Measurements from ENCODE around the gene PSMD13. TPM values are rescaled to one million over a fixed set of nuclear protein-coding genes. Genes with fewer than 3 reads are reported as not detected.

The PSMD13 gene
- total and polyA plus RNA-seq, 2 of the 13 experiments (the other 11 are each of a cell fraction or from before 2014, with no cell fraction given): 83.0 to 117 TPM

GRCh38 chr11:285894-286220, 49.1 kb downstream of the PSMD13 start:
- Histone ChIP-seq H3K27me3 (ENCODE audit: control insufficient read depth in 1 of 2, insufficient read depth in 2 of 2, low read length in 2 of 2) (peaks cover 8 to 72% of the 10 kb centered on the region in 2 experiments; a peak in 4 of 5 replicates), H3K9ac (ENCODE audit: insufficient read depth, low read depth, low read length) (no peak overlapping the region), H2AFZ (ENCODE audit: low read length) (no peak overlapping the region), H4K20me1 (ENCODE audit: insufficient read depth, low read length) (no peaks in the 10 kb centered on the region), H3K4me3 (replicated peaks in 1 of 3; ENCODE audit: insufficient read depth in 1 of 3, low read depth in 2 of 3, low read length in 3 of 3) (no peak overlapping the region), H3K27ac (ENCODE audit: extremely low read length, insufficient read depth, low read length) (no peak overlapping the region), H3K9me3 (ENCODE audit: low read length) (no peaks in the 10 kb centered on the region), H3K4me2 (ENCODE audit: low read depth, low read length) (no peak overlapping the region), H3K36me3 (replicated peaks in 1 of 2; ENCODE audit: control insufficient read depth in 1 of 2, insufficient read depth in 2 of 2, low read length in 2 of 2) (no peaks in the 10 kb centered on the region), H3K4me1 (ENCODE audit: insufficient read depth, low read length) (peaks cover 41% of the 10 kb centered on the region), H3K79me2 (ENCODE audit: insufficient read depth, low read length) (no peaks in the 10 kb centered on the region)
- no peak for DNase-seq (ENCODE audit: low spot score)
- ChIA-PET CTCF (ENCODE audit: low intra/inter-chr PET ratio, low total read pairs) (no interaction called here), POLR2A (no interaction called here)
- ATAC-seq: no peak
- in situ Hi-C loops (cut with HindIII; ENCODE audit: extremely low pct_ligation_motif_present, low pct_unique_long_range_greater_than_20kb): no loop called here
- no peak for FAIRE-seq
- no TSS peak for BruUV-seq (replicated peaks)
- intact Hi-C loops (cut with micrococcal nuclease; ENCODE audit: unreplicated experiment): no loop called here
- TF ChIP-seq ZNF382 (CRISPR knock-in tag; IDR thresholded peaks at IDR 0.05; ENCODE audit: borderline replicate concordance) (no peak), HNRNPL (IDR thresholded peaks at IDR 0.05; ENCODE audit: low read depth, low read length) (no peak), ETV6 (CRISPR knock-in tag; conservative IDR thresholded peaks at IDR 0.05) (no peak), ZNF337 (CRISPR knock-in tag; IDR thresholded peaks at IDR 0.05; ENCODE audit: borderline replicate concordance, low read depth) (no peak), TFDP2 (CRISPR knock-in tag; IDR thresholded peaks at IDR 0.05) (no peak), CENPT (CRISPR knock-in tag; IDR thresholded peaks at IDR 0.05; ENCODE audit: low read depth) (no peak), NBN (conservative IDR thresholded peaks at IDR 0.05) (no peak), REST (IDR thresholded peaks at IDR 0.05; ENCODE audit: borderline replicate concordance in 1 of 2, low read depth in 1 of 2, low read length in 2 of 2) (no peak), SUZ12 (IDR thresholded peaks at IDR 0.05; ENCODE audit: low read depth, low read length) (no peak), ZBTB49 (CRISPR knock-in tag; IDR thresholded peaks at IDR 0.05; ENCODE audit: borderline replicate concordance) (no peak), CCAR2 (optimal IDR thresholded peaks at IDR 0.05; ENCODE audit: low read depth, low read length) (no peak), KLF16 (CRISPR knock-in tag; IDR thresholded peaks at IDR 0.05) (no peak)
- TF ChIP-seq, protein P1, sequence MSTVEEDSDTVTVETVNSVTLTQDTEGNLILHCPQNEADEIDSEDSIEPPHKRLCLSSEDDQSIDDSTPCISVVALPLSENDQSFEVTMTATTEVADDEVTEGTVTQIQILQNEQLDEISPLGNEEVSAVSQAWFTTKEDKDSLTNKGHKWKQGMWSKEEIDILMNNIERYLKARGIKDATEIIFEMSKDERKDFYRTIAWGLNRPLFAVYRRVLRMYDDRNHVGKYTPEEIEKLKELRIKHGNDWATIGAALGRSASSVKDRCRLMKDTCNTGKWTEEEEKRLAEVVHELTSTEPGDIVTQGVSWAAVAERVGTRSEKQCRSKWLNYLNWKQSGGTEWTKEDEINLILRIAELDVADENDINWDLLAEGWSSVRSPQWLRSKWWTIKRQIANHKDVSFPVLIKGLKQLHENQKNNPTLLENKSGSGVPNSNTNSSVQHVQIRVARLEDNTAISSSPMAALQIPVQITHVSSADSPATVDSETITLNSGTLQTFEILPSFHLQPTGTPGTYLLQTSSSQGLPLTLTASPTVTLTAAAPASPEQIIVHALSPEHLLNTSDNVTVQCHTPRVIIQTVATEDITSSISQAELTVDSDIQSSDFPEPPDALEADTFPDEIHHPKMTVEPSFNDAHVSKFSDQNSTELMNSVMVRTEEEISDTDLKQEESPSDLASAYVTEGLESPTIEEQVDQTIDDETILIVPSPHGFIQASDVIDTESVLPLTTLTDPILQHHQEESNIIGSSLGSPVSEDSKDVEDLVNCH (CRISPR knock-in tag; IDR thresholded peaks at IDR 0.05): no peak
- TF ChIP-seq, protein P2, sequence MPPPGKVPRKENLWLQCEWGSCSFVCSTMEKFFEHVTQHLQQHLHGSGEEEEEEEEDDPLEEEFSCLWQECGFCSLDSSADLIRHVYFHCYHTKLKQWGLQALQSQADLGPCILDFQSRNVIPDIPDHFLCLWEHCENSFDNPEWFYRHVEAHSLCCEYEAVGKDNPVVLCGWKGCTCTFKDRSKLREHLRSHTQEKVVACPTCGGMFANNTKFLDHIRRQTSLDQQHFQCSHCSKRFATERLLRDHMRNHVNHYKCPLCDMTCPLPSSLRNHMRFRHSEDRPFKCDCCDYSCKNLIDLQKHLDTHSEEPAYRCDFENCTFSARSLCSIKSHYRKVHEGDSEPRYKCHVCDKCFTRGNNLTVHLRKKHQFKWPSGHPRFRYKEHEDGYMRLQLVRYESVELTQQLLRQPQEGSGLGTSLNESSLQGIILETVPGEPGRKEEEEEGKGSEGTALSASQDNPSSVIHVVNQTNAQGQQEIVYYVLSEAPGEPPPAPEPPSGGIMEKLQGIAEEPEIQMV (CRISPR knock-in tag; IDR thresholded peaks at IDR 0.05; ENCODE audit: low read depth): no peak
- WGBS (ENCODE audit: low lambda C conversion rate): 58% methylated on average over 3 of the region's 8 CpGs

All from HepG2 (cell line).